DOHH2 (cell line): ENCODE results near the gene AIFM1.

Source experiments
- CTCF ChIP-seq: fragments of 200-600 bp; sonication (generic); IDR thresholded peaks from one replicate; pipeline ENCODE4 v1.5.1; 2014; ENCODE audit warnings: antibody characterized with exemption, mild to moderate bottlenecking, low read depth, low read length; ENCODE audit not compliant: poor library complexity, severe bottlenecking
- EZH2phosphoT487 ChIP-seq: fragments of 200-600 bp; sonication (generic); IDR thresholded peaks from 2 replicates; pipeline ENCODE4 v1.6.1; 2017; ENCODE audit warnings: borderline replicate concordance, mild to moderate bottlenecking, antibody characterized with exemption, low read length, moderate library complexity, mixed read lengths

- TF ChIP-seq CTCF (no peak), EZH2phosphoT487 (no peak)
Measured at GRCh38 chrX:130179579-130180215, 14.1 kb upstream of the AIFM1 start.
